Left lung (tissue), 10 donors: Measurements from ENCODE around the gene SPON1. TPM values are rescaled to one million over a fixed set of nuclear protein-coding genes. Genes with fewer than 3 reads are reported as not detected.

Experiments used
- ATAC-seq: fragments of 200-7000 bp; cut with Tn5 transposase; one replicate; pipeline ENCODE4 v1.9.1; 2020; ENCODE audit warnings: moderate library complexity
- DNase-seq, 4 donors: peaks; one replicate each; pipeline ENCODE4 v3.0.0-alpha.2; 2013 to 2020
- H3K27ac ChIP-seq, 2 donors: fragments of 200-600 bp; sonication (generic) in 1 of 2; one replicate each; pipeline versions ENCODE4 v1.5.0 to v1.8.0; 2020 to 2021
- H3K27me3 ChIP-seq, 2 donors: fragments of 200-600 bp; sonication (generic) in 1 of 2; one replicate each; pipeline versions ENCODE4 v1.5.0 to v1.8.0; 2020 to 2021
- H3K36me3 ChIP-seq, 2 donors: fragments of 200-600 bp; sonication (generic) in 1 of 2; one replicate each; pipeline versions ENCODE4 v1.5.0 to v1.8.0; 2020 to 2021
- H3K4me1 ChIP-seq, 2 donors: fragments of 200-600 bp; one replicate each; pipeline ENCODE4 v1.8.0; 2021
- H3K4me3 ChIP-seq, 2 donors: fragments of 200-600 bp; sonication (generic) in 1 of 2; one replicate each; pipeline versions ENCODE4 v1.5.0 to v1.8.0; 2020 to 2021; ENCODE audit warnings: mild to moderate bottlenecking in 1 of 2
- H3K9me3 ChIP-seq, 2 donors: fragments of 200-600 bp; sonication (generic) in 1 of 2; one replicate each; pipeline versions ENCODE4 v1.5.0 to v1.8.0; 2020 to 2021
- intact Hi-C, 2 donors: fragments of 100-400 bp; cut with DNase I; formaldehyde crosslinking; loops; one replicate each; pipeline versions ENCODE4 v1.11.2 to v1.14.2; 2022
- polyA plus RNA-seq, 6 donors: library from polyadenylated mRNA; unstranded; fragments of 120-200 nt; gene quantifications; one replicate each; pipeline ENCODE4 v1.2.1, GENCODE V29; 2013; ENCODE audit not compliant: insufficient read length in 6 of 6
- total RNA-seq, 2 donors: library from RNA; stranded (reverse); fragmentation: NEBNext Ultra II Directional; extraction: Animal tissue kit (Norgen Biotek cat#: 25700); gene quantifications; one replicate each; pipeline ENCODE4 v1.2.1, GENCODE V29; 2021
- TF ChIP-seq, protein P1 (sequence below), 2 donors: fragments of 200-600 bp; sonication (generic) in 1 of 2; IDR thresholded peaks; one replicate each; pipeline versions ENCODE4 v1.5.0 to v1.8.0; 2021; ENCODE audit warnings: antibody characterized with exemption in 2 of 2
- donor health status: DM: no; HTN: yes; CAD: no.
- donor health status: DM: no; HTN: no; CAD: no.

SPON1 gene
- total and polyA plus RNA-seq, 8 donors: 83.2 to 136 (median 97.4) TPM

DNA sequence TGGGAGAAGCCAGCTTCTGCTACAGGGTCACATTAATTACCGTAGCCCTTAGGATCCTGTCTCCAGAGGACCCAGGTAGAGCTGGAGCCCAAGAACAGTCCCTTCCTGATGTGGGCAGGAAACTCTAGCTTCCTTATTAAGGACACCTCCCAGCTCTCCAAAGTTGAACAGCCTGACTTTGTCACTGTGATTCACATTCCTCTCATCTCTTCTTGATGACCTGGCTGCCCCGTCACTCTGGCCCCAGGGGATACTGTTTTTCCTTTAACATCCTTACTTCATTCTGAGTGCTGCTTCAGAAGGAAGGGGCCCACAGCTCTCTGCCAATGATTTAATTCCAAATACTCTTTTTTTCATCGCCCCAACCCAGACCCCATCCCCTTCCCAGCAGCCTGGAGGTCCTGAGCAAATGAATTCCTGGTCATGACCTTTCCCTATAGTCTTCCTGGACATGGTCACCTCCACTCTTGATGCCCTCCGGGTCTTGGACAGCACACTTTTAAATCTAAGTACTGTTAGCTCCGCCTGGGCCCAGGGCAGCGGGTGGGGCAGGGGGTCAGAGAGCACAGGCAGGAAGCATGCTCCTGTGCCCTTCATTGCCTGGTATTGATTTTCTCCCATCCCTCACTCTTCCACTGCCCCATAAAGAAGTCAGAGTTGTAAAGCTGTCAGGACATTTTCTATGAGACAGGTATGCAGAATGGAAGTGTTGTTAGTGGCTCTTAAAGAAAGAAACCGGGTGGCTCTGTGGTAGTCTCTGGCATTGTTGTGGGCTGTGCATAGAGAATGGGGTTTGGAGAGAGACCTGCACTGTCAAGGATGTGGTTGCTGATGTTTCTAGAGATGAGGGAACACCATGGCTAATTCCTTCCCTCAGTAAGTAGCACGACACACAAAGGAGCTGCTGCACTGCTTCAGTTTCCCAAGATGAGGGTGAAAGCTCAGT, 22.3 kb upstream of the SPON1 start:
- Histone ChIP-seq H3K4me3 (no peak overlapping the region), H3K27me3 (no peaks in the 10 kb centered on the region), H3K9me3 (peaks cover 0 to 3% of the 10 kb centered on the region in 2 donors), H3K4me1 (no peaks in the 10 kb centered on the region), H3K36me3 (no peaks in the 10 kb centered on the region), H3K27ac (no peak overlapping the region)
- TF ChIP-seq, protein P1, sequence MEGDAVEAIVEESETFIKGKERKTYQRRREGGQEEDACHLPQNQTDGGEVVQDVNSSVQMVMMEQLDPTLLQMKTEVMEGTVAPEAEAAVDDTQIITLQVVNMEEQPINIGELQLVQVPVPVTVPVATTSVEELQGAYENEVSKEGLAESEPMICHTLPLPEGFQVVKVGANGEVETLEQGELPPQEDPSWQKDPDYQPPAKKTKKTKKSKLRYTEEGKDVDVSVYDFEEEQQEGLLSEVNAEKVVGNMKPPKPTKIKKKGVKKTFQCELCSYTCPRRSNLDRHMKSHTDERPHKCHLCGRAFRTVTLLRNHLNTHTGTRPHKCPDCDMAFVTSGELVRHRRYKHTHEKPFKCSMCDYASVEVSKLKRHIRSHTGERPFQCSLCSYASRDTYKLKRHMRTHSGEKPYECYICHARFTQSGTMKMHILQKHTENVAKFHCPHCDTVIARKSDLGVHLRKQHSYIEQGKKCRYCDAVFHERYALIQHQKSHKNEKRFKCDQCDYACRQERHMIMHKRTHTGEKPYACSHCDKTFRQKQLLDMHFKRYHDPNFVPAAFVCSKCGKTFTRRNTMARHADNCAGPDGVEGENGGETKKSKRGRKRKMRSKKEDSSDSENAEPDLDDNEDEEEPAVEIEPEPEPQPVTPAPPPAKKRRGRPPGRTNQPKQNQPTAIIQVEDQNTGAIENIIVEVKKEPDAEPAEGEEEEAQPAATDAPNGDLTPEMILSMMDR (IDR thresholded peaks at IDR 0.05): no peak
- DNase-seq: no peak
- intact Hi-C loops: no loop called here
- ATAC-seq: no peak

DNA sequence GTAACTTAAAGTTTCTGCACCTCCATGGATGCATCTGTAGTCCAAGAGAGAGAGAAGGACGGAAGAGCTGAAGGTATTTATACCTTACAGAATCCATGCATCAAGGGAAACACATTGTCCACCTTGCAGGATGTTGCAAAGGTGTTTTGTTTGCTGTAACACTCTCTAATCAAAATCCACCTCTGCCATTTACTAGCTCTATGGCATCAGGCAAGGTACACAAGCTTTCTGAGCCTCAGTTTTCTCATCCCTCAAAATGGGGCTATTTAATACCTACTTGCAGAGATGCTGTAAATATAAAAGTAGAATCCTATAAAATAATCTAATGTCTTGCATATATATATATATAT, 21.6 kb upstream of the SPON1 start:
- ATAC-seq (no peak), DNase-seq (no peak)
- no peak overlapping the region for H3K4me3 ChIP-seq
- TF ChIP-seq, protein P1 (IDR thresholded peaks at IDR 0.05): no peak
- H3K4me1 ChIP-seq: no peaks in the 10 kb centered on the region
- no peaks in the 10 kb centered on the region for H3K36me3 ChIP-seq
- no peaks in the 10 kb centered on the region for H3K27me3 ChIP-seq
- peaks cover 0 to 3% of the 10 kb centered on the region in 2 donors for H3K9me3 ChIP-seq
- H3K27ac ChIP-seq: no peak overlapping the region
- intact Hi-C loops: no loop called here

DNA sequence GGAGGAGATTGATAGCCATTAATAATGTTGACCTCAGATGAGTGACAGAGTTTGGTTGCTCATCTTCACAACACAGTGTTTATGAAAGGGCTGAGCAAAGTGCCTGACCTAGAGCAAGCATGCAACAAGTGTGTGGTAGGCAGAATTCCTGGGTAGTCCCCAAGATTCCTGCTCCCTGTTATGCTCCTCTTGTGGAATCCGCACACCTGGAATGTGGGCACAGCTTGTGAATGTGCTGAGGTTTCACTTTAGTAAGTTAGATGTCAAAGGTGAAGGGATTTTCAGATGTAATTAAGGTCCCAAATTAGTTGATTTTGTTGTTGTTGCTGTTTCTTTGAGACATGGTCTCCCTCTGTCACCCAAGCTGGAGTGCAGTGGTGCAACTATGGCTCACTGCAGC, 20.7 kb upstream of the SPON1 start:
- Histone ChIP-seq H3K9me3 (peaks cover 0 to 3% of the 10 kb centered on the region in 2 donors), H3K27ac (no peak overlapping the region), H3K4me1 (no peaks in the 10 kb centered on the region), H3K36me3 (no peaks in the 10 kb centered on the region), H3K4me3 (no peak overlapping the region), H3K27me3 (no peaks in the 10 kb centered on the region)
- intact Hi-C loops: no loop called here
- TF ChIP-seq, protein P1 (IDR thresholded peaks at IDR 0.05): no peak
- DNase-seq (no peak), ATAC-seq (no peak)

DNA sequence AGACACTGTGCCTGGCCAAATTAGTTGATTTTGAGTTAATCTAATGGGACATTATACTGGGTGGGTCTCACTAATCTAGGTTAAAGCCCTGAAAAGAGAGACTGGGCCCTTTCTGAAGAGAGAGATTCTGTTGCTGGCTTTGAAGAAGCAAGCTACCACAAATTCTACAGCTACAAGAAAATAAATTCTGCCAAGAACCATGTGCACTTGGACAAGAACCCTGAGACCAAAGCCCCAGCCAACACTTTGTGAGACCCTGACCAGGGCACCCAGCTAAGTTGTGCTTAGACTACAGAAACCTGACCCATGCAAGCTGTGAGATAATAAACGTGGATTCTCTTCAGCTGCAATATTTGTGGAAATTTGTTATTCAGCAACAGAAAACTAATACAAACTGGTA, 20.1 kb upstream of the SPON1 start:
- Histone ChIP-seq H3K36me3 (no peaks in the 10 kb centered on the region), H3K27me3 (no peaks in the 10 kb centered on the region), H3K4me1 (no peaks in the 10 kb centered on the region), H3K4me3 (no peak overlapping the region), H3K27ac (no peak overlapping the region), H3K9me3 (peaks cover 0 to under 1% of the 10 kb centered on the region in 2 donors)
- TF ChIP-seq, protein P1 (IDR thresholded peaks at IDR 0.05): no peak
- ATAC-seq (no peak), DNase-seq (no peak)
- intact Hi-C loops: no loop called here

DNA sequence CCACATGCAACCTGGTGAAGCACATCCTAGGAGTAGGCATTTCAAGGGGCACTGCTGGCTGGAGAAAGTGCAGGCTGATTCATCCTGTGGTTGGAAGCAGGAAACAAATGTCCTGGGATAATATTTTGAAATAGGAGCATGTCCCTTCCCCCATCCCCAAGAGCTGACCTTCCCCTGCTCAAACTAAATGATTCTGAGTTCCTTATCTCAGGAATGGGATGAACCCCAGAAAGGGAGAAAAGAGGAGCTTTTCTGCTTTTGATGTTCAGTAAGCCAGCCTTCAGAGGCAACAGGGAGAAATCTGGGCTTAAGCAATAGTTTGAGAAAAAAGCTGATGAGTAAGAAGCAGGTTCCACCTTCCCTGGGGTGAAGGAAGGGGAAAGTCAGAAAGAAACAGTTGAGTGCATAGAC, 19.5 kb upstream of the SPON1 start:
- no peaks in the 10 kb centered on the region for H3K27me3 ChIP-seq
- intact Hi-C loops: no loop called here
- ATAC-seq: peak; percentile 48

More for the DNA sequence above, 19.5 kb upstream of the SPON1 start:
- no peak overlapping the region for H3K27ac ChIP-seq
- H3K4me1 ChIP-seq: no peaks in the 10 kb centered on the region
- H3K36me3 ChIP-seq: no peaks in the 10 kb centered on the region
- no peaks in the 10 kb centered on the region for H3K9me3 ChIP-seq
- TF ChIP-seq, protein P1 (IDR thresholded peaks at IDR 0.05): no peak
- no peak overlapping the region for H3K4me3 ChIP-seq
- DNase-seq: no peak
